Activated CD8-positive, alpha-beta memory T cell treated with anti-CD3 and anti-CD28 coated beads for 4 hours (primary cell): ENCODE measurements around the gene ERC2.

Experiments used
- DNase-seq, 2 donors: peaks; one replicate each; pipeline ENCODE4 v3.0.0-alpha.2; 2020; ENCODE audit warnings: low read depth in 2 of 2

The ERC2 gene

DNA sequence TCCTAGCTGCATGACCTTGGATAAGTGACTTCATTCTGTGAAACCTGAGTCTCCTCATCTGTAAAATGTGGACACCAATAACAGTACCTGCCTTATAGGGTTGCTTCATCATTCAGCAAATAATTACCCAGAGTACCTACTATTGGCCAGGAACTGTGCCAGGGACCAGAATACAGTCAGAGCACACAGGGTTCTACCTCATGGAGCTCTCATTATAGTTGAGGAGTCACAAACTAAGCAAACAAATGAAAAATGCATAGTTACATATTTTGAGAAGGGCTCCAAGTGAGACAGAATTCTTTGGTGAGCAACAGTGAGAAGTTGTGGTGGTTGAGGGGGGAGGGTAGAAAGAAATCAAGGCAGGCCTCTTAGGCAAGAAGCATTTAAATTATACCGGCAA lies 672.5 kb downstream of the ERC2 start:
- DNase-seq: no peak

DNA sequence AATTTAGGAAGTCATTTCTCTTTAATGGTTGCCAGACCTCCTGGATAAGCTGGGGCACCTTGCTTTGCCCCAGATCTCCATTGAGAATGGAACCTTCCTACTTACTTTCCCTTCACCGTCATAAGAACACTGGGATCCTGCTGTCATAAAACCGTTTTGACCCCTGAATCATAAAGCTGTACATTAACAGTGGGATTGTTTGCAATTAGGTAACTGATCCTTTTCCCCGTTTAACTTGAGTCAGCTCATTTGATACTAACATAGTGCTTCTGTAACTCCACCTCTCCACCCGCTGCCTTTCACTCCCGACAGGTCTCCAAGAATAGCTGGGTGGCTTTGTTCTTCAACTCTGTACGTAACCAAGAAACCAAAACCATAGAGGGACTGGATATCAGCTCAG lies 673.0 kb downstream of the ERC2 start:
- DNase-seq: no peak

DNA sequence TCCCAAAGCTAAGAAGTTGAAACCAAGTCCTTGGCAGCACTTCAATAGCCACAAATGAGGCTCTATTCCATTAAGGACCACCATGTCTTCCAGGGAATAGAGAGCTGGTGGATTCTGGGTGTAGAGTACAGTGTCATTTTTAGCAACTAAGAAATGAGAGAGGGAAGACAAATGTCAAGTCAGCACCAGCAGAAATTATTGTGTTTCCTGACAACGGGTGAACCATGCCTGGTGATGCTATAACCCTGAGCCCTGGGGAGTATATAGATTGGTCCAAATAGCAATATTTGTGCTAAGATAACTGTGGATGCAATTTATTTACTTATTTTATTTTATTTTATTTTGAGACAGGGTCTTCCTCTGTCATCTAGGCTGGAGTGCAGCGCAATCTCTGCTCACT lies 675.5 kb downstream of the ERC2 start:
- no peak for DNase-seq

DNA sequence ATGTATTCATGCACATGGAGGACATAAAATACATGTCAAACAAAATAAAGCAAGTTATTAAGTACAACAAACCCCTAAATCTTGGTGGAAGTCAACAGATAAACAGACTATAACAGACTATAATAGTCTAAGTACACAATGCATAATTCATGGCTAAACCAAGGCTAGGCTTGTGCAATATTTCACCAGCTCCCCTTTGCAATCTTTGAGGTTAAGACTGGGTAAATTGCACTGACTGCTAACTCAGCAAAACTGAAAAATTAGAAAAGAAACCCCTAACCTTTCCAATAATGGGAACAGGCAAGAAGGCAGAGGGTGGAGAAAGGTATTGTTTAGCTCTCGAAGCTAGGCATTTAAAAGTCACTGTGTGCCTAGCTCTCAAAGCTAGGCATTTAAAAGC lies 676.3 kb downstream of the ERC2 start:
- DNase-seq: no peak

DNA sequence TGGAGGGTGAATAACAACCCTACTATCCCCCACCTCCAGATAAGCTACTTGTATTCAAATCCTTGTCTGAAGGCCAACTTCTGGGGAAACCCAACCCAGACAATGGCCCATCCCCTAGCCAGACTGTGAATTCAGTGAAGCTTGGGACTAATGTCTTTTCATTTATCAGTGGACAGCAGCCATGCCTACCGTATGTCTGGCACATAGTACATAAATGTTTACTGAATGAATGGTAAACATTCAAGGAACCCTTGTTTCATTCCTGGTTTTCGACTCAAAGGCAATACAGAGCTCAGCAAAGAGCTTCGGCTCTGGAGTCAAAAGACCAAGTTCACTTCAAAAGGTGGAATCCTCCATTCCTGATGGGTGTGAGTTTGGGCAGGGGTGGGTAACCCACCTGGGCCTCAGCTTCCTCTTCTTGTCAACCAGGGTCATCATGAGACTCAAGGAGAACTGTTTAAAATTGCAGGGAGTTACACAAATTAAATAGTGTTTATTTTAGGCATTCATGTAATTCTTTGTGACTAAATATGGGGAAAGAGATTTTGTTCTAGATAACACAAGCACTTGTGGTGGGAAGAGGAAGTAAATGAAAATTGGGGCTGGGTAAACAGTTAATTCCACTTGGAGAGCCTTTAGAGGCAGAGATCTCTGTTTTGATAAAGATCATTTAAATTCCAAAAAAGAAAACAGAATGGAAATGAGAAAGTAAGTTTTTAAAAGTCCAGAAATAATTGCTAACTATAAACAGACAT lies 677.5 kb downstream of the ERC2 start:
- no peak for DNase-seq

DNA sequence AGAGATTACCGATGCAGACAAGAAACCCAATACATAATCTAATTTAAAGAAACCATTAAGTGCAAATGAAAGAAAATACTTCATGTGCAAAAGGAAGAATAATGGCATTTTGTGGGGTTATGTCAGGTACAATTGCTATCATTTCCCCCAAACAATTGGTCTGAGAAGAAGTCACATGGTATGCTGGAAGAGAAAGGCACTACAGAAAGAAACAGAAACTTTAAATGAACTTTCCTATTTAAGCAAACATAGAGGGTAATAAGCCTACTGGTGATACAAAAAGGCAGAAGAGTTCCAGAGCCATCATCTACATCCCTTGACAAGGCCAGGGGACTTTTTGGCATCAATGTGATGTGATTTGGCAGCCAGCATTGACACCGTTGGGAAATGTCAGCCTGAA lies 678.8 kb downstream of the ERC2 start:
- DNase-seq: no peak

DNA sequence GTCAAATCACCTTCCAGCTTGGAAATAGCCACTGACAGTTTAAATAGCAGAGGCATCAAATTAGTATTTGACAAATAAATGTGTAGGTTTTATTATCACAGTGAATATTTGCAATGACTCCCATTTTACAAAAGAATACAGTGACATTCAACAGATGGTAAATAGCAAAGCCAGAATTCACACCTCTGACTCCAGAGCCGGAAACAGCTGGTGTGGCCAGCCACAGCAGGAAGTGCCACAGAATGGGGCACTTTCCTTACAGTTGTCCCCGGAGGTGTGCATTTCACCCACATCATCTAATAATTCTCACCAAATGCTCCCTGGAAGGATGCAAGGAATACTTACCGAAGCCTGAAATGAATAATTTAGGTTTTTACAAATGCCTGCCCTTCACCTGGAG lies 685.5 kb downstream of the ERC2 start:
- no peak for DNase-seq

DNA sequence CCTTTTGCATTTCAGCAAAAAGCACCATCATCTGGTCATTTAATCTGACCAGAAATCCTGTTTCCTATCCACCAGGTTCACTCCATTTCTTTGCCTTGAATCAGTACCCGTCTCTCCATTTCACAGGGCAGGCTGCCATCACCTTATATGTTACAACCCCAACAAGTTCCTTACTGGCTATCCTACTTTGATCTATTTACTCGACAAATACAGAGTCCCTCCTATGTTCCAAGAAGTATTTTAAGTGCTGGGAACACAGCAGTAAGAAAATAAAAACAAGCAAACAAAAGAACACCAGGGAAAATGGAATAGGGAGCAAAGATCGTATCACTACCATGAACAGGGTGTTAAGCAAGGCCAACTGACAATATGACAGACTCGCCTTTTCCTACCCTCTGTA lies 685.9 kb downstream of the ERC2 start:
- DNase-seq: no peak

DNA sequence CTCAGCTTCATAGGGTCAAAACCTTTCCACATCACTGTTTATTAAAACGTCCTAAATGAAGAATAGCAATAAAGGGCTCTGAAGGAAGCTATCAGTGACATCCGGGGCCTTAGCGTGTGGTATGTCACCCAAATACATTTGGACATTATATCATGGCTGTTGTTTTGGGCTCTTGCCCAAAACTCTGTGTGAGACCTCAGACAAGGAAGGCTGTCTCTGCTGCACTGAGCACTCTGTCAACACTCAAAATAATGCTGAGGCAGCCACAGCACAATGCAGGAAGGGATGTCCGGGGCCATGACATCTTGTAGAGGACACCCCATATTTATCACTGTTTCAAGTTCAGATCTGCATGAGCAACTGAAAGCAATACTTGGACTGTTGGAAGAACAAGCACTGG lies 687.4 kb downstream of the ERC2 start:
- DNase-seq: no peak

DNA sequence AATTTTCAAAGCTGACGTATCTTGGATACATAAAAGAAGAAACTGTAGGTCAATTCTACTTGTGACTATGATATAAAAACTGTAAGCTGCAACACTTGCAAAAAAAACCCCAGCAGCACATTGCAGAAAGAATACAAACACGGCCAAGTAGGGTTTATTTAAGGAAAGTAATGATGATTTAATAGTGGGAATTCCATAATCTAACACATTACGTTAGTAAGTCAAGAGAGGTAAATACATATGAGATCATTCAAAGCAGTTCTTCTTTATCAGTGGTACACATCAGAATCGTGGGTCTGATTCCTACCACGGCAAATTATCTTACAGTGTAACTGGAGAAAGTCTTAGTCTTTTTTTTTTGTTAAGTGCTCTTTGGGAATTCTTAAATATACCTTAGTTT lies 688.7 kb downstream of the ERC2 start:
- no peak for DNase-seq

DNA sequence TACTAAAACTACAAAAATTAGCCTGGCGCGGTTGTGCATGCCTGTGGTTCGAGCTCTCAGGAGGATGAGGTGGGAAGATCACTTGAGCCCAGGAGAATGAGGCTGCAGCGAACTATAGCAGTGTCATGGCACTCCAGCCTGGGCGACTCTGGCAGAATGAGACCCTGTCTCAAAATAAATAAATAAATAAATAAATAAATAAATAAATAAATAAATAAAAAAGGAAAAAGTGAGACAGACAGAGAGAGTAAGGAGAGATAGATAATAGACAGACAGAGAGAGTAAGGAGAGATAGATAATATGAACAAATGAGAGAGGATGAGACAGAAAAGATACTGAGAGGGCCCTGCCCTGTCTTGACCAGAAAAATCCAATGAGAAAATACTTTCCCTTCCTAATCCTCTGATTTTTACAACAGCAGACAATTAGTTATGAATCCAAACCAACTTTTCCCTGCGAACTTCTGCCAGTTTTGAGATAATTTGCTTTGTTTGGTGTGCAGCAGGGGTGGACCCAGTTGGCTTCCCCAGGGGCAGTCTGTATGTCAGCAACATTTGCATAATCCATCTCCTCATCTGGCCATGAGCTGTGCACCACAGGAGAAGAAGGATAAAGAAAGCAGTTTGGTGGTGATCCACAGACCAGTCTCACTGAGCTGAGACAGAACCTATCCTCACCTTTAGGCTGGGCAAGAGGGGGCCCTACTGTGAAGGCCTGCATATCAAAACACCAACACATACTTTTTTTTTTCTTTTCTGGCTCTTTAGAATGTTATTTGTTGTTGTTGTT lies 692.7 kb downstream of the ERC2 start:
- no peak for DNase-seq

DNA sequence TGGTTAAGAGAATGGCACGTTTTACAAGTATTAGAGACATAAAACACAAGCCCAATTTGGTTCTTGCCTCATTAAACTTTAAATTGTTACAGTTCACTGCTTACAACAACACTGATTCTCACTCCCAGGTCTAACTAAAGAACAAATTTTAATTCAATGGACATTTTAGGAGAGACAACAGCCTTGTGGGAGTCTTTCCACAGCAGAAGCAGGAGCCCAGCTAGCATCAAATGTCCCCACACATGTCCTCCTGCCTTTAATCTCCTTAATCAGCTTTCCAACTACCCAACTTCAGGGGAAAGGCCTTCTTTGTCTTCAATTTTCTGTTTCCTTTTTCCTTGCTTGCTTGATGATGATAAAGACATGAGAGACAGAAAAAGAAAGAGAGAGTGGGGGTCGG lies 693.4 kb downstream of the ERC2 start:
- DNase-seq: no peak

DNA sequence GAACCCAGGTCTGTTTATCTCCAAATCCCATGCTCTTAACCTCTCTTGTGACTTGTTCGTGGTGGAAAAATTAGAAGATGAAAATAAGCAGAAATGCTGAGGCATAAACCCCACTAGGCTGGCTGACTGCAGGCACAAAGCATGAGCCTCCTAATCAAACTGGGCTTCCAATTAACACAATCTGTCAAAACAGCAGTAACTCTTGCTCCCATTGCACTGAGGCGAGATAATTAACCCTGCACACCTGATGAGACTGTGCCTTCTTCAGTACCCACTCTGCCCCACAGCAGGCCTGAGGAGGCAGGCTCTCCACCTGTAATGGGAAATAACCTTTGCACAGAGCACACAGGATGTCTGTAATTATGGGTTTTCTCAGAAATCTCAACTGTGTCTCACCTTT lies 696.8 kb downstream of the ERC2 start:
- DNase-seq: no peak

DNA sequence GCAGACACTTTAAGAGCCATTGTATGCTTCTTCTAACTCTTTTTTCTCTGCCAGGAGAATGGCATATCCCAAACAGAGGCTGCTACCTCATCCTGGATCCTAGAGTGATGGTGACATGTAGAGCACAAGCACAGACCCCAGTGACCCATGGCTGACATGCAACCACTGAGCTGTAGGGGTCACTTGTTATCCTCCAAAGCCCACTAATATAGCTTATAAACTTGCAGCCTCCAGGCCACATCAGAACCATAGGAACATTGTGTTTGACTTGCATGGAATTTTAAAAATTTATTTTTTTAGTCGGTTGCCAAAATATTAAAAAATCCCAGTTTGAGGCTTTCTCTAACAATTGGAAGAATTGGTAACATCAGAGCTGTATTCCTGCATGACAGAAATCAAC lies 698.2 kb downstream of the ERC2 start:
- no peak for DNase-seq

DNA sequence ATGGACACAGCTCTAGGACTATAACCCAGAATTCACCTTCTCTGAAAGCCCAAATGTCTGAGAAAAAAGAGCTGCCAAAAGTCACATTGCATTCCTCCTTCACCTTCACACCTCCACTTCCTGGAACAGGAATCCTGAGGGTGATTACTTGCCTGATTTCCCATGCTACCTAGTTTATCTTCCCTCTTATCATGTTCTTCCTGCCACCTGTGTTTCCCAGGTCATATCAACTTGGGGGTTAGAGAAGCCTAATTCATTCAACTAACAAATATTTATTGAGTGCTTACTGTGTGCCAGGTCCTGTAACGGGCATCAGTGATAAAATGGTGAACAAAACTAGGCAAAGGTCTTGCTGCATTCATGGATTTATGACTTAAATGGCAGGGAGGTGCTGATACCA lies 701.5 kb downstream of the ERC2 start:
- no peak for DNase-seq

DNA sequence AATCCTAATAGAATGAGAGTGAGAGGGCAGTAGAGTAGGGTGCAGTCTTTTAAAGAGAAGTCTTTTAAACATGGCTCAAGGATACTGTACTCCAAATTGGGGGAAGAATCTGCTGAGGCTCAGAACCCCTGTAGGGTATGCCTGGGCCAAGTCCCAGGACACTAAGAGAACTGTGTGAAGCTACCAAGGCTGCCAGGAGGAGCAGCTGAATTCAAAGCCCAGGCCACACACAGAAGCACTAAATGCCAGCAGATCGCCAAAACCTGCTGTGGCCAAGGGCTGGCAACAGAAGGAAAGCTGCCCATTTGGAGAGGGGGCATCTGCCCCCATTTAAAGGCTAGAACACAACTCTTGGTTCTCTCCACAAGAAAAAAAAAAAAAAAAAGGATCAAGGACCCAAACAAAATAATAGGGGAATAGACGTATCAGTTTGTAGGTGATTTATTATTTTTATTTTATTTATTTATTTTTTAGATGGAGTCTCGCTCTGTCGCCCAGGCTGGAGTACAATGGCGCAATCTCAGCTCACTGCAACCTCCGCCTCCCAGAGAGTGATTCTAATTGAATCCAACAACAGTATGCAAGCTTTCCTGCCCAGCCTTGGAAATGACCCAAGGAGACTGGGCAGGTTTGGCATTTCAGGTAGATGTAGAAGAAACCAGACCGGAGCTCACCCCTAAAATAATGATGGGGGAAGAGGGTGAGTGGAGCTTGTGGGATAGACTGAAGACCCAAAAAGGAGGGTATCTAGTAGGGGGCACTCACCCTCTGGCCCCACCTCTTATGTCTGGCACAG lies 702.2 kb downstream of the ERC2 start:
- no peak for DNase-seq

DNA sequence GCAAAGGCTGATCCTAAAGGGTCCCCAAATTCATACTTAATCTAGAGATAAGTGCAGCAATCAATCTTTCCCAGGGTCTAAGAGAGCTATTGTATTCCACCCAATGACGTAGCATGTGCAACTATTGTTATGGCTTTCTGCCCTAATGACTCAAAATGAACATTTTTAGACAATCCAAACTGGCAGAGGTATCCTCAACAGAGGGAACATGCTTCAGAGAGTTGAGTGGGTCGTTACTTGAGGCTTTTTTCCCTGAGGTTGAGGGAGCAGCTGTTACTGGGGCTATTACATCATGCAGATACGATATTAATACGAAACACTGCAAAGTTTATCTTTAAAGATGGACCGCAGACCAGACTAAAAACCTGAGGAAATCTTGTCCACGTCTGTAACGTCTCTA lies 702.9 kb downstream of the ERC2 start:
- DNase-seq: no peak

DNA sequence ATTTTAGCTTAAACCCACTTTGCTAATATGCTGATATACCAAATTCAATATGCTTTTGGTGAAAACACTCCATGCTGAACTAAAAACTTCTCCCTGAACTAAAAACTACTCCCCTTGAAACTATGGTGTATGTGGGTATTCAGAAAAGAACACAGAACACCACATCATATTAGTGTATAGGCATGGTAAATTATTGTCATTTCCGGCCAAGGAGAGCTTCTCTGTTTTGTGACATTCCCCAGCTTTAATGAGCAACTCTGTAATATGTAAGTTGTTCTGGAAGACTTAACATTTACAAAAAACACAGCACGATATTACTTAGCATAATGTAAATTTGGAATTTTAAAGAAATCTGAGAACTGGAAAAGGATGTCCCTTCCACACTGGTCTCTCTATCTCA lies 711.3 kb downstream of the ERC2 start:
- DNase-seq: no peak

DNA sequence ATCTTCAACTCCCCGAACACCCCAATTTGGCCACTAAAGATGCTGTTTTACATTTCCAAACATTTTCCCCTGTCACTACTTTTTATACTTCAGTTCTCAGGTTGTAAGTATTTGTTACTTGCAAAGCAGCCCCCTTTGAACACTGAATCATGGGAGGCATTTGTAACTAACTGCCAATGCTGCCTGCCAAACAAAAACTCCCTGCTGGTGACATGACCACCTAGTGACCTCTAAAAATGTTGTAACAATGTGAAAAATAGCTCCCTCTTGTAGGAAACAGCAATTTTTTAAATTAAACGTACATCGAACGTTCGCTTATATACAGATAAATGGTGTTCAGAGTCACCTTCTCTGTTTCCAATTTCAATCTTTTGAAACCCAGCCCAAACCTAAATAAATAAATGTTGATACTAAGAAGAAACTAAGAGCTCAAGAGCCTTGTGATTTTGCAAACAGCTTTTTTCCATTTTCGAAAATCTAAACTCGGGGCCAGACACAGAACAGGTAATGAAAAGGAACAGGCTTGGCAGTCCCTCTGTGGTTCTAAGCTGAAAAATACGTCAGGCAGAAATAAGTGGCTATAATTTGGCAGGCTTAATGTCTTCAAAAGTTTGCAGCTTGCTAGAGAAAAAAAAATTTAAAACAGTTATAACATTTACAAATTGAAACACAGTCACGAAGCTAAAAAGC lies 712.6 kb downstream of the ERC2 start:
- DNase-seq: no peak

DNA sequence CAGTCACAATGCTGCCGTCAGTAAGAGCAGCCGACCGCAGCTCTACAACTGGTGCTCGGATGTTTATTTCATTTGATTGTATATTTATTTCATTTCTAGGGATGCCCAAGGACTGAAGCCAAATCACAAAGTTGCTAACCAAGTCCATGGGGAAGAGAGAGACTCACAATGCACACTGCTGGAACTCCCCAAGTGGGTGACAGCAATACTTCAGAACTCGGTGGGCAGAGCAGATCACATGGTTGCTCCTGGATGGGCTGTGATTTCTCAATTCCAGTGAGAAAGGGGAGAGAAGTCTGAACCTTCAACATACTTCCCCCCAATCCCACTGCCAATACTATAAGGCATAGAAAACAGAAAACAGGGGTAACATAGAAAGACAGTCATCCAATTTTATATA lies 715.4 kb downstream of the ERC2 start:
- DNase-seq: no peak

DNA sequence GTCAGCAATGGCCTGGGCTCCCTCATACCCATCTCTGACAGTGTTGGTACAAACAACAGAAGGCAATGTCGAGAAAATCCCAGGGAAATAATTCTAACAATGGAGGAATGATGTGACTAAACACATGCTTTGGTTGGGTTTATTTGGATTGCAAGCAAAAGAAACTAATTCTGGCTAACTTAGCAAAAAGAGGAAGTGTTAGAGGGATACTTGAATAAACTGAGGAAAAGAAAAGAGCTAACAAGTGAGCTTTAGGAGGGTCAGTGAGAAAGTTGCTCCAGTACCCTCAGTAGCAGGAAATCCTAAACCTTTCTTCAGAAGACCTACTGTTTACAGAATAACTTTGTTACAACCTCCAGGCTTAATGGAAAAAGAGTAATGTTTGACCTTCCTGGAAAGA lies 716.5 kb downstream of the ERC2 start:
- no peak for DNase-seq

DNA sequence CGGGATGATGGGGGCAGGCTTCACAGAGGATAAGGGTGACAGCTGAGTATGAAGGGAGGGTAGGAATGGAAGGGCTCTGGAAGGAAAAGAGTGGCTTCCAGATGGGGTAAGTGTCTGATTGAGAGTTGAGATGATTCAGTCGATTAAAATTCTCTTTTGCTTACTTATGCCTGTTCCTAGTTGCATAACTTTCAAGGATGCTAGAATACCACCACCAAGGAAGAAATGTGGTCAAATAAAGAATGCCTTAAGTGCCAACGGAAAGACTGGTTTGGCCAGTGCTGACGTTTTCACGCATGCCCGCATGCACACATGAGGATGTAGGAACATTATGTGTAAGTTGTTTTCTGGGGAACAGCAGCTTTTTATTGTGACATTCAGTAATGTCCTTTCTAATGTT lies 717.7 kb downstream of the ERC2 start:
- no peak for DNase-seq
